HEK293 (cell line): ENCODE measurements around the gene CADM1.

ENCODE experiments used
- CTCF ChIA-PET: fragments of 350-600 bp; formaldehyde crosslinking; extraction: SDS; loops from one replicate; lab custom pipeline; 2021; ENCODE audit warnings: antibody characterized with exemption; lab: Yijun Ruan, JAX
- POLR2A ChIA-PET: fragments of 300-600 bp; formaldehyde crosslinking; extraction: SDS; loops from one replicate; lab custom pipeline; 2020; ENCODE audit warnings: antibody characterized with exemption, inconsistent platforms; lab: Yijun Ruan, JAX
- H3K27ac ChIP-seq: fragments of 200-500 bp; sonication (Bioruptor generic); 2 replicates; pipeline ENCODE4 v1.5.1; 2014; ENCODE audit warnings: low read depth, low read length, control low read depth, inconsistent platforms; ENCODE audit errors: extremely low read depth
- H3K36me3 ChIP-seq, 2 experiments: fragments of 200-500 bp in 1 of 2; sonication (Bioruptor generic) in 1 of 2; 1 replicate in 1 of 2; 2 replicates in 1 of 2; pipeline ENCODE4 v1.5.1; 2014 to 2017; ENCODE audit warnings: inconsistent platforms in 2 of 2, low read length in 2 of 2; ENCODE audit not compliant: control insufficient read depth in 2 of 2, insufficient read depth in 1 of 2
- H3K4me1 ChIP-seq: fragments of 200-500 bp; sonication (Bioruptor generic); 2 replicates; pipeline ENCODE4 v1.5.1; 2014; ENCODE audit warnings: mild to moderate bottlenecking, low read length, inconsistent platforms; ENCODE audit not compliant: control insufficient read depth, insufficient read depth
- H3K4me3 ChIP-seq: 2 replicates; pipeline ENCODE4 v1.5.1; 2011; ENCODE audit warnings: low read depth, mild to moderate bottlenecking, control low read depth, low read length, moderate library complexity
- H3K9me3 ChIP-seq: fragments of 200-500 bp; sonication (Bioruptor generic); 2 replicates; pipeline ENCODE4 v1.5.1; 2014; ENCODE audit warnings: low read depth, low read length, inconsistent platforms; ENCODE audit not compliant: control insufficient read depth, insufficient read depth
- OSR2 ChIP-seq: fragments of 450-650 bp; formaldehyde crosslinking; IDR thresholded peaks from 2 replicates; pipeline ENCODE4 v1.5.1; 2016; ENCODE audit warnings: missing biosample characterization, missing genetic modification characterization
- PRDM2 ChIP-seq: fragments of 450-650 bp; formaldehyde crosslinking; IDR thresholded peaks from 2 replicates; pipeline ENCODE4 v1.5.1; 2016; ENCODE audit warnings: missing biosample characterization, missing genetic modification characterization, borderline replicate concordance
- YY2 ChIP-seq: fragments of 450-650 bp; formaldehyde crosslinking; IDR thresholded peaks from 2 replicates; pipeline ENCODE4 v1.5.1; 2016; ENCODE audit warnings: missing biosample characterization, missing genetic modification characterization
- ZNF214 ChIP-seq: fragments of 450-650 bp; formaldehyde crosslinking; IDR thresholded peaks from 2 replicates; pipeline ENCODE4 v1.5.1; 2017; ENCODE audit warnings: missing biosample characterization, mild to moderate bottlenecking, missing genetic modification characterization, borderline replicate concordance
- ZNF341 ChIP-seq: fragments of 450-650 bp; formaldehyde crosslinking; IDR thresholded peaks from 2 replicates; pipeline ENCODE4; 2016; ENCODE audit warnings: low read depth, missing biosample characterization, missing genetic modification characterization
- ZNF423 ChIP-seq: fragments of 450-650 bp; formaldehyde crosslinking; IDR thresholded peaks from 2 replicates; pipeline ENCODE4 v1.5.1; 2016; ENCODE audit warnings: missing biosample characterization, missing genetic modification characterization
- ZNF626 ChIP-seq: fragments of 450-650 bp; sonication (Bioruptor Pico); formaldehyde crosslinking; IDR thresholded peaks from 2 replicates; pipeline ENCODE4 v1.5.1; 2018; ENCODE audit warnings: missing biosample characterization, missing genetic modification characterization, inconsistent platforms
- ZNF639 ChIP-seq: fragments of 450-650 bp; formaldehyde crosslinking; IDR thresholded peaks from 2 replicates; pipeline ENCODE4 v1.5.1; 2016; ENCODE audit warnings: missing biosample characterization, missing genetic modification characterization
- ZNF692 ChIP-seq: fragments of 450-650 bp; formaldehyde crosslinking; IDR thresholded peaks from 2 replicates; pipeline ENCODE4 v1.5.1; 2016; ENCODE audit warnings: missing biosample characterization, missing genetic modification characterization
- ZNF704 ChIP-seq: fragments of 450-650 bp; formaldehyde crosslinking; IDR thresholded peaks from 2 replicates; pipeline ENCODE4 v1.5.1; 2016; ENCODE audit warnings: missing biosample characterization, missing genetic modification characterization

CADM1 gene

GRCh38 chr11:115247953-115248352 lies 256.3 kb downstream of the CADM1 start (continued):
- no peak for TF ChIP-seq PRDM2 (tag by site-specific recombination)

GRCh38 chr11:115247361-115247760 lies 256.9 kb downstream of the CADM1 start:
- no peaks in the 10 kb centered on the region for H3K9me3 ChIP-seq
- no peaks in the 10 kb centered on the region for H3K4me1 ChIP-seq
- ChIA-PET CTCF (no interaction called here), POLR2A (no interaction called here)
- no peak overlapping the region for H3K27ac ChIP-seq
- no peak overlapping the region for H3K4me3 ChIP-seq
- TF ChIP-seq ZNF704 (tag by site-specific recombination) = no peak
- no peak for TF ChIP-seq OSR2
- TF ChIP-seq ZNF423 = no peak
- no peaks in the 10 kb centered on the region for H3K36me3 ChIP-seq

GRCh38 chr11:115244758-115245157 lies 259.5 kb downstream of the CADM1 start:
- TF ChIP-seq ZNF341 (tag by site-specific recombination) (no peak), ZNF626 (tag by site-specific recombination) (no peak), YY2 (tag by site-specific recombination) (no peak), ZNF692 (tag by site-specific recombination) (no peak), ZNF639 (tag by site-specific recombination) (no peak), ZNF214 (tag by site-specific recombination) (no peak)
- TF ChIP-seq, all 188 proteins: peak for 0
- Histone ChIP-seq H3K4me1 (0 out of 2 replicates have a peak, but pooled peaks cover 2% of the 10 kb centered on the region), H3K9me3 (no peaks in the 10 kb centered on the region), H3K36me3 (peaks cover 0 to 5% of the 10 kb centered on the region in 2 experiments; a peak in 1 of 3 replicates), H3K4me3 (no peak overlapping the region), H3K27ac (no peak overlapping the region)
- POLR2A ChIA-PET = no interaction called here
- CTCF ChIA-PET = no interaction called here
